Lower leg skin (tissue), 4 donors: ENCODE data around the gene SUOX. TPM values are rescaled to one million over a fixed set of nuclear protein-coding genes. Genes with fewer than 3 reads are reported as not detected.

Experiments
- DNase-seq, 2 donors: peaks; one replicate each; pipeline ENCODE4 v3.0.0-alpha.2; 2019; ENCODE audit warnings: low spot score in 2 of 2
- H3K4me3 ChIP-seq: fragments of 200-600 bp; sonication (generic); 2 replicates; pipeline ENCODE4 v1.5.1; 2017; ENCODE audit warnings: mild to moderate bottlenecking, low read depth; ENCODE audit not compliant: poor library complexity, severe bottlenecking
- POLR2A ChIP-seq, 2 donors: fragments of 450-650 bp; IDR thresholded peaks; one replicate each; pipeline ENCODE4 v1.6.1; 2016 to 2017; ENCODE audit warnings: antibody characterized with exemption in 2 of 2, mild to moderate bottlenecking in 1 of 2, moderate library complexity in 1 of 2
- WGBS, 2 donors: methylation state at CpG; one replicate each; pipeline ENCODE4 v1.1.5; 2018; 5-methylcytosine and 5-hydroxymethylcytosine counted together
- intact Hi-C: fragments of 100-400 bp; cut with DNase I; formaldehyde crosslinking; loops from one replicate; pipeline ENCODE4 v1.15.0; 2023; ENCODE audit warnings: low total_unique reads
- total RNA-seq, 4 donors: library from RNA; depleted of rRNA; stranded (reverse); fragments of >200 nt; gene quantifications; one replicate each; pipeline ENCODE4 v1.1.0, GENCODE V29; 2016
- TF ChIP-seq, protein P1 (sequence below), 3 donors: fragments of 450-650 bp; IDR thresholded peaks; one replicate each; pipeline ENCODE4 v1.5.1; 2016; ENCODE audit warnings: antibody characterized with exemption in 3 of 3, mild to moderate bottlenecking in 3 of 3, moderate library complexity in 2 of 3

The SUOX gene
- total RNA-seq, 4 donors from 2014 or later: 7.6 to 21.4 (median 13.8) TPM

DNA sequence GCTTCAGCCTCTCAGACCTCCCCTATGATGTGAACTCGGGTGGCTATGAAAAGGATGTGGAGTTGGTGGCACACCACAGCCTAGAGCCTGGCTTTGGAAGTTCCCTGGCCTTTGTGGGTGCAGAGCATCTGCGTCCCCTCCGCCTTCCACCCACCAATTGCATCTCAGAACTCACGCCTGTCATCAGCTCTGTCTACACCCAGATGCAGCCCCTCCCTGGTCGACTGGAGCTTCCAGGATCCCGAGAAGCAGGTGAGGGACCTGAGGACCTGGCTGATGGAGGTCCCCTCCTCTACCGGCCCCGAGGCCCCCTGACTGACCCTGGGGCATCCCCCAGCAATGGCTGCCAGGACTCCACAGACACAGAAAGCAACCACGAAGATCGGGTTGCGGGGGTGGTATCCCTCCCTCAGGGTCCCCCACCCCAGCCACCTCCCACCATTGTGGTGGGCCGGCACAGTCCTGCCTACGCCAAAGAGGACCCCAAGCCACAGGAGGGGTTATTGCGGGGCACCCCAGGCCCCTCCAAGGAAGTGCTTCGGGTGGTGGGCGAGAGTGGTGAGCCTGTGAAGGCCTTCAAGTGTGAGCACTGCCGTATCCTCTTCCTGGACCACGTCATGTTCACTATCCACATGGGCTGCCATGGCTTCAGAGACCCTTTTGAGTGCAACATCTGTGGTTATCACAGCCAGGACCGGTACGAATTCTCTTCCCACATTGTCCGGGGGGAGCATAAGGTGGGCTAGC lies 37.7 kb downstream of the SUOX start:
- 81 to 91% methylated on average over 21 of the region's 21 CpGs for WGBS, 2 donors
- intact Hi-C loops: no loop called here
- DNase-seq: no peak

DNA sequence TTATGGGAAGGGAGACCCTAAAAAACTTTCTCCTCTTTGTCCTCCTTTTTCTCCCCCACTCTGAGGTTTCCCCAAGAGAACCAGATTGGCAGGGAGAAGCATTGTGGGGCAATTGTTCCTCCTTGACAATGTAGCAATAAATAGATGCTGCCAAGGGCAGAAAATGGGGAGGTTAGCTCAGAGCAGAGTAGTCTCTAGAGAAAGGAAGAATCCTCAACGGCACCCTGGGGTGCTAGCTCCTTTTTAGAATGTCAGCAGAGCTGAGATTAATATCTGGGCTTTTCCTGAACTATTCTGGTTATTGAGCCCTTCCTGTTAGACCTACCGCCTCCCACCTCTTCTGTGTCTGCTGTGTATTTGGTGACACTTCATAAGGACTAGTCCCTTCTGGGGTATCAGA lies 40.1 kb downstream of the SUOX start:
- intact Hi-C loops: no loop called here
- TF ChIP-seq POLR2A (IDR thresholded peaks at IDR 0.05): no peak
- TF ChIP-seq, protein P1, sequence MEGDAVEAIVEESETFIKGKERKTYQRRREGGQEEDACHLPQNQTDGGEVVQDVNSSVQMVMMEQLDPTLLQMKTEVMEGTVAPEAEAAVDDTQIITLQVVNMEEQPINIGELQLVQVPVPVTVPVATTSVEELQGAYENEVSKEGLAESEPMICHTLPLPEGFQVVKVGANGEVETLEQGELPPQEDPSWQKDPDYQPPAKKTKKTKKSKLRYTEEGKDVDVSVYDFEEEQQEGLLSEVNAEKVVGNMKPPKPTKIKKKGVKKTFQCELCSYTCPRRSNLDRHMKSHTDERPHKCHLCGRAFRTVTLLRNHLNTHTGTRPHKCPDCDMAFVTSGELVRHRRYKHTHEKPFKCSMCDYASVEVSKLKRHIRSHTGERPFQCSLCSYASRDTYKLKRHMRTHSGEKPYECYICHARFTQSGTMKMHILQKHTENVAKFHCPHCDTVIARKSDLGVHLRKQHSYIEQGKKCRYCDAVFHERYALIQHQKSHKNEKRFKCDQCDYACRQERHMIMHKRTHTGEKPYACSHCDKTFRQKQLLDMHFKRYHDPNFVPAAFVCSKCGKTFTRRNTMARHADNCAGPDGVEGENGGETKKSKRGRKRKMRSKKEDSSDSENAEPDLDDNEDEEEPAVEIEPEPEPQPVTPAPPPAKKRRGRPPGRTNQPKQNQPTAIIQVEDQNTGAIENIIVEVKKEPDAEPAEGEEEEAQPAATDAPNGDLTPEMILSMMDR (IDR thresholded peaks at IDR 0.05): no peak
- no peak overlapping the region for H3K4me3 ChIP-seq
- WGBS, 2 donors: 66 to 76% methylated on average over 2 of the region's 2 CpGs
- DNase-seq: no peak

More for the DNA sequence above, 37.7 kb downstream of the SUOX start:
- TF ChIP-seq POLR2A (IDR thresholded peaks at IDR 0.05): no peak
- TF ChIP-seq, protein P1 (IDR thresholded peaks at IDR 0.05): no peak
- H3K4me3 ChIP-seq: no peak overlapping the region

DNA sequence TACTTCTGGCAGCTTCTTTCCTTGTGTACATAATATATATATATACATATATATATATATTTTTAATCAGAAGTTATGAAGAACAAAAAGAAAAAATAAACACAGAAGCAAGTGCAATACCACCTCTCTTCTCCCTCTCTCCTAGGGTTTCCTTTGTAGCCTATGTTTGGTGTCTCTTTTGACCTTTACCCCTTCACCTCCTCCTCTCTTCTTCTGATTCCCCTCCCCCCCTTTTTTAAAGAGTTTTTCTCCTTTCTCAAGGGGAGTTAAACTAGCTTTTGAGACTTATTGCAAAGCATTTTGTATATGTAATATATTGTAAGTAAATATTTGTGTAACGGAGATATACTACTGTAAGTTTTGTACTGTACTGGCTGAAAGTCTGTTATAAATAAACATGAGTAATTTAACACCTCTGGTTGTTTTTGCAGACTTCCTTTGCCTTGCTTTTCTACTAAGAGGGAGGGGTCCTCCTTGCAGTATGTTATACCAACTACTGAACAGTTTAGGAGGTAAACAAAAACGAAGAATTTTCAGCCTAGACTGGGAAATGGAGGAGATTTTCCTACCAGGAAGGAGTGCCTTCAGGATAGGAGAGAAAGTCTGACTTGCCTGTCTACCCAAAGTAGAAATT lies 41.1 kb downstream of the SUOX start:
- 73 to 79% methylated on average over 2 of the region's 2 CpGs for WGBS, 2 donors
- TF ChIP-seq, protein P1 (IDR thresholded peaks at IDR 0.05): no peak
- no peak for TF ChIP-seq POLR2A (IDR thresholded peaks at IDR 0.05)
- intact Hi-C loops: no loop called here
- no peak overlapping the region for H3K4me3 ChIP-seq
- DNase-seq: no peak

DNA sequence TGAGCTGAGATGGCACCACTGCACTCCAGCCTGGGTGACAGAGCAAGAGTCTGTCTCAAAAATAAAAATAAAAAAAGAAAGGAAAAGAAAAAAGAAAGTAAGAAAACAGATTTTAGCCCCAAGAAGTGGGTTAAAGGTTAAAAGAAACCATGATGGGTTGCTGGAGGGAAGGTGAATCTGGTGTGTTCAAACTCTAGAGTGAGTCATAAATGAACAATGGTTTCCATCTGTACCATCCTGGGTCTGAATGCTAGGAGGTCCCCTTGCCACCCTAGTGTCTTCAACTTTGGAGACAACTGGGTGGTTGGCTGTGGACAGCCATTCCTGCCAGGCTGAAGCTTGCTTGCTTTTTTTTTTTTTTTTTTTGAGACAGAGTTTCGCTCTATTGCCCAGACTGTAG lies 43.1 kb downstream of the SUOX start:
- H3K4me3 ChIP-seq: no peak overlapping the region
- WGBS, 2 donors: 100% methylated on average over 1 of the region's 1 CpG
- no peak for TF ChIP-seq POLR2A (IDR thresholded peaks at IDR 0.05)
- TF ChIP-seq, protein P1 (IDR thresholded peaks at IDR 0.05): no peak
- intact Hi-C loops: no loop called here
- no peak for DNase-seq

DNA sequence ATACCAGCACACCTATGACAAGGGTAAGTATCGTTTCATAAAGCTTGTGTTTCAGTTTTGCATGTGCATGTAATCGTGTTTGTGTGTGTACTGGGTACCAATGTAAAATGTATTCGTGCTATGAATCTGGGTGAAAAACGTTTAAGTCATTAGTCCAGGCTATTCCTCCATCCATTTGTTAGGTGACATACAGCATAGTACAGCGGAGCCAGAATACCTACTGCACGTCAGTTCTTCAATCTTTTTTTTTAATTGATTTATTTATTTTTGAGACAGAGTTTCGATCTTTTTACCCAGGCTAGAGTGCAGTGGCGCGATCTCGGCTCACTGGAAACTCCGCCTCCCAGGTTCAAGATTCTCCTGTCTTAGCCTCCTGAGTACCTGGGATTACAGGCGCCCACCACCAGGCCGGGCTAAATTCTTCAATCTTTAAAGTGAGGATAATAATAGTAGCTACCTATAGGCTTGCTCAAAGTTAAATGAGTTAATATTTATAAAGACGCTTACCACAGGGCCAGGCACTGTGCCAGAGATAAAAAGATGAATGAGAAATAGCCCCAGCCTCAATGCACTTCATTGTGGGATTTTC lies 44.0 kb downstream of the SUOX start:
- 55 to 62% methylated on average over 14 of the region's 14 CpGs for WGBS, 2 donors
- no peak for DNase-seq
- intact Hi-C loops: no loop called here
- no peak for TF ChIP-seq POLR2A (IDR thresholded peaks at IDR 0.05)
- TF ChIP-seq, protein P1 (IDR thresholded peaks at IDR 0.05): no peak
- H3K4me3 ChIP-seq: no peak overlapping the region
